HG03439 (cell line): ENCODE results near the gene STK38.

Experiments
- ATAC-seq: cut with Tn5 transposase; IDR thresholded peaks from one replicate; pipeline ENCODE4 v1.9.1; 2021; ENCODE audit warnings: mild to moderate bottlenecking, moderate library complexity; ENCODE audit not compliant: unreplicated experiment

STK38 gene

DNA sequence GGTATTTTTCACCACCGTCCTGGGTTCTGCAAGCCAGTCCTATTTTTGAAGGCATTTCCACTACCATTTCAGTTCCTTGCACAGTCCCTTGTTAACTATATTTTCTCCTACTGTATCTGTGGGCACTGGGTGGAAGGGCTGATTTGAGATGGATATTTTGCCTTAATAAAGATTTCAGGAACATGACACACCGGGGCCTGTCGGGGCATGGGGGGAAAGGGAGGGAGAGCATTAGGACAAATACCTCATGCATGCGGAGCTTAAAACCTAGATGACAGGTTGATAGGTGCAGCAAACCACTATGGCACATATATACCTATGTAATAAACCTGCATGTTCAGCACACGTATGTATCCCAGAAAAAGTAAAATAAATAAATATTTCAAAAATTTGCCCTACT, 22.4 kb downstream of the STK38 start:
- no peak for ATAC-seq

DNA sequence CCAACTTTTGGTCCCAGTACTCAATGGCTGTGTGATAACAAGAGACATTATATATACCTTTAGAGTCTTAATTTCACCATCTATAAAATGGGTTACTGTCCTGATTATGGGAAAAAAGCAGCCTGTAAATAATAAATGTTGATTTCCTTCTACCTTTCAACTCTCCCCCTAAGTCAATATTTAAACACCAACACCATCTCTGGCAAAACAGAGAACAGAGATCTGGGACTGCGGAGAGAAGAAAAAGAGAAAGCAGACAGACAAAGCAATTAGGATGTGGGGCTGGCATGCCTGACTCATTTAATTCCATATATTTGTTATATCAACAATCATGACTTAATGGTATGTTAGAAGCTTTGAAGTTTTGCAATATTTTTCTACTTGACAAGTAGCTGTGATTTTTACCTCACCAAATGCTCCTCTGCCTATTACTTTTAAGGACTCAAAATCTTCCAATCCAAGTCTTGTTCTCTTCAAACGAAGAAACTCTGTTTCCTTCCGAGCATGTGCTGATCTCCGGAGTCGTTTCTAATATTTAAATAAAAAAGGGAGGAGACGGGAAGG, 23.3 kb downstream of the STK38 start:
- ATAC-seq = no peak

DNA sequence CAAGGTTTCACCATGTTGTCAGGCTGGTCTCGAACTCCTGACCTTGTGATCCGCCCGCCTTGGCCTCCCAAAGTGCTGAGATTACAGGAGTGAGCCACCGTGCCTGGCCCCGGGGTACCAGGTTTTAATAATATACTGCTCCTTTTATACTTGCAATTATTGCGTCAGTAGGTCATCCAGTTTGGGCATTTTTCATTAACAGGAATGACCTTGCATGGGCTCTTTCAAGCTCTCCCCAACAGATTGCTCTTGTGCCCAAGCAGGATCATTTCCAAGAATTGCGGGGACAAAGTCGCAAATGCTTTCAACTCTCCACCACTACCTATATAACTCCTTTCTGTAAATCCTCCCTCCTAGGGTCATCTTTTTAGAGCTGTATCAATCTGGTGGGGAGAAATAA, 23.8 kb downstream of the STK38 start:
- no peak for ATAC-seq

DNA sequence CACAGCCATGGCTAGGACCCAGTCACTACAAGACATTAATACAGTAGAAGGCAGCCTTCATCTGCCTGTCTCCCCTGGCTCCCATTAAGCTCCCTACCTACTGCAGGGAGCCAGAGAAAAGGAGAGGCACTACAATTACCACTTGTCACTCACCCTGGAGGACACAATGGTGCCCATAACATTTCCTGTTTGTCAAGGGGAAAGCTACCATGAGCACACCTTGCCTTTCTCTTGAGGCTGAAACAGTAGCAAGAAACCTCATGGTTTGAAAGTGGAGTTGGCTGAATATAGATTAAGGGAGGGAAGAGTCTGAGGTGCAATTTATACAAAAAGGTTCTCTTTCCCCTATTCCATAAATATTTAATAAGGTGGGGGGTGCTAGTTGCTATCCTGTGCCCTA, 27.9 kb downstream of the STK38 start:
- no peak for ATAC-seq

DNA sequence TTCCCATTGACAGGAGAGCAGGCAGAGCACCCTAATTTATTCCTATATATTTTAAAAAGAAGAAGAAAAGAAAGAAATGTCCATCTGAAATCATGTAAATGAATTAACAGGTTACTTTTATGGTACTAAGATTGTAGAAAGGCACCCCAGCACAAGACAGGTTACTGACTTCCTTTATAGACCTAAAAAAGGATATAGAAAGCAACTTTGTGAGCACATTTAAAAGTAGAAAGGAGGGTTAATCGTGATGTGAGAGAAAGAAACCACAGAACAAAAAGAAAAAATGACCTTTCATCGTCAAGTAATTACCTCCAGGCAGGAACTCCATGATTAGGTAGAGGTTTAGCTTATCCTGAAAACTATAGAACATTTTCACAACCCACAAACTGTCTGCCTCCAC, 29.9 kb downstream of the STK38 start:
- ATAC-seq = no peak

DNA sequence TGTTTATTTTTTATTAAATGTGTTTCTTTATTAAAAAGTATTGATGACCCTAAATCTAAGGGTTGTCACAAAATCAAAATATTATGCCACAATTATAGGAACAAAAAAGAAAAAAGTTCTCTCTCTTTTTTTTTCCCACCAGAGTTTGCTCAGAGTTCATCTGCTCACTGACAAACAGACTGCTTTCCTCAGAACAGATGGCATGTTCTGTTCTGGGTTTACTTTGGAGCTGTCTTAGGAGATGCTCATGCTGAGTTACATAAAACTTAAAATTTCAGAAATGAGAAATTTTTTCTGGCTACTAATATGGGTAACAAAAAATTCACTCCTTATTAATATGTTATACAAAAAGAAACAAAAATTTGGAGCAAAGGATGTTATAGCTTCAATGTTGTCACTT, 30.3 kb downstream of the STK38 start:
- no peak for ATAC-seq

DNA sequence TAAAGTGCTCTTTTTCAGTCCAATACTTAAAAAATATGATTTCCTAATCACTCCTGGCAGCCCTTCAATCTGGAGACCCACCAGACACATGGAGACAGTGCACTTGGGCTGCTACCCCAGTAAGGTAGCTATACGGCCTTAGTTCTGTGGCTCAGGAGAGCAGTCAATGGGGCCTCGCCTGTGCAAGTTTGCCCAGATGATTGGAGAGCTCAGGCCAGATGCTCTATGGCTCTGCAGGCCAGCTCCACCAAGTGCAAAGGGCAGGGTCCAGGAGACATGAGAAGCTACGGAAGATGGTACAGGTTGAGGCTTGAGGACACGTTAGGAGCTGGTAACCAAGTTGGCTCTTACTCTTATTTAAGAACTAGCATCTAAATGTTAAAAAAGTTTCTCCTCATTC, 30.7 kb downstream of the STK38 start:
- no peak for ATAC-seq

DNA sequence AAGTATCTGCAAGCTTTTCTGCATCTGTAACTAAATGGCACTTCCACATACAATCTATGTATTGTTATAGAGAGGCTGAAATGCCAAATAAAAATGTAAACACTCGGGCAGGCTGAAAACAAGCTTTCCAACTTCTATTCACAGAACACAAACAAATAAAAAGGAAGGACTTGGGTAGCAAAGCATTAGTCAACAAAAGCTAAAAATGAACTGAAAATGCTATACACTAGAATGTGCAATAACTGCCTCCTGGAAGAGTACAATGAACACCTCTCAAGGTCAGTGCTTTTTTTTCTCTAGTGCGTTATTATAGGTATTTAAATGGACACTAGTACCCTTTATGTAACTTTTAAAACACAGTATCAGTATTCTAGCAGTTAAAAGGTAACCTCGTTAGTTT, 31.4 kb downstream of the STK38 start:
- no peak for ATAC-seq

DNA sequence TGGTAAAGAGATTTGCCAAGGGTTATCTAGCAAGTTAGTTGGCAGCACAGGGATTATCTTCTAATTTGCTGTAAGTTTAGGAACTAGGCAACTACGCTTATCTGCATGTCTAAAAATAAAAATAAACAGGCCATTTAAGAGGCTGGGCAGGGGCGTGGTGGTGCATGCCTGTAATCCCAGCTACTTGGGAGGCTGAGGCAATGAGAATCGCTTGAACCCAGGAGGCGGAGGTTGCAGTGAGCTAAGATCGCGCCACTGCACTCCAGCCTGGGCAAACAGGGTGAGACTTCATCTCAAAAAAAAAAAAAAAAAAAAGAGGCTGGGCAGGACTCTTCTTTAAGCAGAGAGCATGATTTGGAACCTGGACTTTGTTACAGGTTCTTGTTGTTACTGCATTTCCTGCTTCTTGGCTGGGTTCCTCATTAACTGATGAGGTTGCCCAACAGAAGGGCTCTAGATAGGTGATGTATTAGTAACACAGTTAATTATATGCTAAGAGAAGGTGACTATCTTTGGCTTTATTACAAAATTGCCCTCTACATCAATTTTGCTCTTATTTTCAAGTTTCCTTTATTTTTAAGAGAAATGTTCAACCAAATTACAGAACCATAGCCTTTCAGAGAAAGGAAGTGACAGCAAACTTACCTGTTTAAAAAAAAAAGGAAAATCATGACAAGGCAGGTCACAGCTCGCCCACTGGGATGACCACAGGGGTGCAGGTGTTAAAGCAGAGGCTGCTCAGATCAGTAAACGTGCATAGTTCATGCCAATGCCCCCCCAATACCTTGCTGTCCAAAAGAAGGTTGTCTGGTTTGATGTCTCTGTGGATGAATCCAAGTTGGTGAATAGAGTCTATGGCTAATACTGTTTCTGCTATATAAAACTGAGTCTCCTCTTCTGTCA, 32.5 kb downstream of the STK38 start:
- ATAC-seq = no peak

DNA sequence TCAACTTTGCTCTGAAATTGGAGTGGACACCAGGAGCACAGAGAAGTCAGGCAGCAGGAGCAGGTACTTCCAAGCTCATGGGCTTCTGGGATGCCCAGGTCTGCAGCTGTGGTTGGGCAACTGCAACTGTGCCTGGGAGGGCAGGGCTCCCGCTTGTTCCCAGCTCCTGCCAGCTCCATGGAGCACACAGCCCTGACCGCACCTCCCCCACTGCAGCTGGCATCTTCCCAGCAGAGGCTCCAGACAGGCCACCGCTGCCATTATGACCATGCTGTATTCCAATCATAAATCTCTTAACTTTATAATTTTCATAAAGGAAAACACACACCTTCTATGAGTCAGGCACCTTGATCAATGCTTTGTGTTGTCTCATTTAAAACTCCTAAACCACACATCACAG, 36.9 kb downstream of the STK38 start:
- ATAC-seq = no peak

DNA sequence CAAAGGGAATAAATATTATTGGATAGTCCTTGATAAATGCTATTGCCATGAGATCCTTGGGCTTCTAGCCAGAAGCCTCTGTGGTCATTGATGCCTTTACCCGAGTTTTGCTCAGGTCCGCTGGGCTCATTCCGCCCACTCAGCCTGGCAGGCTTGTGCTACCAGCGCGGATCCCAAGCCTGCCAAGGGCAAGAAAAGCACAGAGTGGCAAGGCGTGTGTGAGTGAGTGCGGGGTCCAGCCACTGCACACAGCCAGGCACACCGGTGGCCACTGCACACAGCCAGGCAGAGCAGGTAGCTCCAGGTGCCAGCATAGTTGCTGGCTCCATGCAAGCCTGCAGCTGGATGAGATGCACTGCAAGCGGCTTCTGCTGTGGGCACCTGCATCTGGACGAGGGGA, 38.7 kb downstream of the STK38 start:
- ATAC-seq = no peak

DNA sequence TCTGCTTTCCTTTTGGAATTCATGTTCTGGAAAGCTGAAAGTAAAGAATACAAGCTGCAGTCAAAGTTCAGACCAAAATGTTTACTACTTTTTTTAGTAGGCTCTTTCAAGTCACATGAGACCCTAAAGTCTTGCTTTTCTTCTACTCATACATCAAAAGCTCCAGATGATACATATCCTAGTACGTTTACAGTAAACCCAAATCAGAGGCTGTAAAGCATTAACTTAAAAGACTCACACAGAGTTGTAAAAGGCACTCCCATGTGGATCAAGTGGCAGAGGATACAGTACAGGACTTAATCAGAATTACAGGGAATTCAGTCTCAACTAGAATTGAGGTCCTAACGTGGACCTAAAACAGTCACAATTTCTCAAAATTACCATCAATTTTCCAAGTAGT, 40.7 kb downstream of the STK38 start:
- ATAC-seq = no peak

DNA sequence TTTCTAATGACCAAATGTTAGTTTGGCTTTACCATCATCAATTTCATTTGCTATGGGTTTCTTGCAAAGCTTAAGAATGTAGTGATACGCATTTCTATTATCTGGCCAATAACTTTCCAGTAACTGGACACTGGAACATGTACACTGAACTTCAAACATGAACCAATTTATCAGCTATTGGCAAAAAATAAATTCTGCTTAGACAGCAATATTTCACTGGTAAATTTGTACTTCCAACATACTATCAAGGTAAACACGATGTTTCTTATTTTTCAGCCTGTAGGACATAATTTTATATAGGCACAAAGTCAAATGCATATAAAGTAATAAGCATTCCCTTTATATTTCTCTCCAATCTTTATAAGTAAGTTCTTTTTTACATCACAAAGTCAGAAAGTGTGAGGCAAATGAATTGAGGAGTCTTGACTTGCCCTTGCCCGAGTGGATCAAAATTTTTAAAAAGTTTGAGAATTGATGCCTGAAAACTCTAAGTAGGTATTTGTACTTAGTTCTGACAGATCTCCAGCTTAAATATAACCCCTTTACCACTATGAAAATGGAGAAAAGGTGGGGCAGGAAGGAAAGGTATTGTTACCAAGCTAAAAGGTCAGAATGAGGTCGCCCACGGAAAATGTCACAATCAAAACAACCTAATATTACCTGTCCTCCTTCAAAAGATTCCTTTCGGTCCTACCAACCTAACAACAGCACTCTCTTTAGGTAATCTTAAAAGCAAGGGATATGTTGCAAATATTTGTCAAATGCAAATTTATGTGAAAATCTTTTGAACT, 41.3 kb downstream of the STK38 start:
- ATAC-seq = no peak

DNA sequence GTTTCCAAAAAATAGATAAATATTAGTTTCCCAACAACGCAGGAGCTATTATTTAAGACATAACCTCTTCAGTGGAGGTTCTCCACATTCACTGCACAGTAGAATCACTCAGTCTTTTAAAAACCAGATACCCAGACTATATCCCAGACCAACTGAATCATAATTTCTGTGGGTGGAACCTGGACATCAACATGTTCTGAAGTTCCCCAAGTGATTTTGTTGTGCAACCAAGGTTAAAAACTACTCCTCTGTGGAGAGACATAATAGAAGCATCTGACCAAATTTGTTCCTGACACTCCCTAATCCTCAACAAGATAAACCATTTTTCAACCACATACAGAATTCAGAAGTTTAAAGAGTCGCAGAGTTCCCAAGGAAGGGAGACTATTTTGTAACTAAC, 42.3 kb downstream of the STK38 start:
- no peak for ATAC-seq

DNA sequence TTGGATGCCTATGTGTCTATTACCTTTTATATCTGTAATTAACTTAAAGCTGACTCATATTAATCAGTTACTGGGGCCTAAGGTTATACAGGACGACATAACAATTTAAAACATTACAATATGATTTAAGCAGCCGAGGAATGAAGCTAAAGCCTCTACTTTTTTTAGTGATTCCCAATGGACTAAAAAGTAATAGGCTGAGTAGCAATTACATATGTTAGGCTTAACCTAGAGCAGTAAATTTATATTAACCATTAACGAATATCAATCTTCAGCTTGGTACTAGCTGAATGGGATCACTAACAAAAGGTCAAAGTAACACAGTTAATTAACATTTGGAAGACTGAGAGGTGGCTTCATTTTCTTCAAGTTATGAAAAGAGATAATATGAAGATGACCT, 43.1 kb downstream of the STK38 start:
- ATAC-seq = no peak

DNA sequence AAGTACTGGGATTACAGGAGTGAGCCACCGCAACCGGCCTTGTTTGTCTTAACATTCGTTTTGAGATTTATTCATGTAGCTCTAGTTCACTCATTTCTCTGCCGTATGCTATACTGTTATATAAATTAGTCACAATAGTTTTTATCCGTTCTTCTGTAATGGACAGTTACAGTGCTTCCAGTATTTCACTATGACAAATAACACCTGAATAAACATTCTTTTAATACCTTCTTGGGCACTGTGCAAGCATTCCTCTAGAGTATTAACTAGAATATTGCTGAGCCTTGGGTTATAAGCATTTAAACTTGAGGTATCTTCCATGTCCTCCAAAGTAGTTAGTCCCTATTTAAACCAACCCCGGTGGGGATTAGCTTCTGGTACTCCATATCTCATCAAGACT, 45.6 kb downstream of the STK38 start:
- ATAC-seq = no peak

DNA sequence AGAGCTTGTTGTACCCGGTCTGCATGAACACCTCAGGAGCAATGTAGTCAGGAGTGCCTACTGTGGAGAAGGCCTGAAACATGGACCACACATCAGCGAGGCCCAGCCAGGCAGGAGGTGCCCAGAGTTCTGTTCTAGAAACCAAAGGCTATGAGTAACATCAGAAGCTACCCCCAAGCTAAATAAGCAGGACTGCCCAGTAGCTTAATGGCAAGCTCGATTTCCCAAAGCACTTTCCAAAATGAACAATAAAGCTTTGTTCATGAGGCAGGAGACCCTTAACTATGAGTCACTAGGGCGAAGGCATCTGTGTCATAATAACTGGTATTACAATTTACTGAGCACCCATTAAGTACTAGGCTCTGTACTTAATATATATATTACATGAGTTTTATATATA, 47.4 kb downstream of the STK38 start:
- no peak for ATAC-seq

DNA sequence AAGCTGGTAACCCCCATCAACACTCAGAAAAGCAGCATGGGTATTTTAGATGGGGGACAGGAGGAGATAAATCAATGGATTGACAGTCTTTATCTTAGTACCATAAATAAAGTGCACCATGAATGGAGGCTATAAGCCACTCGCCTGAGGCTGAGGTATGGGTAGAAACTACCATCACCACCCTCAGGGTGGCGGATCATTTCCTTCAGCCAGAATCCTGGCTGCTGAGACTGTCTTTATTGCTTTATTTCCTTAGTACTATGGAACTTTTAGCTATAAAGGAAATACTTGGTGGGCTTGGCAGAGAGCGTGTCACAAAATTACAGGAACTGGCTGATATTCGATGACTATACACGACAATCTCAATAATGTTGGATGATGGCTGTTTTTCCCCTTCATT, 52.2 kb downstream of the STK38 start:
- no peak for ATAC-seq

DNA sequence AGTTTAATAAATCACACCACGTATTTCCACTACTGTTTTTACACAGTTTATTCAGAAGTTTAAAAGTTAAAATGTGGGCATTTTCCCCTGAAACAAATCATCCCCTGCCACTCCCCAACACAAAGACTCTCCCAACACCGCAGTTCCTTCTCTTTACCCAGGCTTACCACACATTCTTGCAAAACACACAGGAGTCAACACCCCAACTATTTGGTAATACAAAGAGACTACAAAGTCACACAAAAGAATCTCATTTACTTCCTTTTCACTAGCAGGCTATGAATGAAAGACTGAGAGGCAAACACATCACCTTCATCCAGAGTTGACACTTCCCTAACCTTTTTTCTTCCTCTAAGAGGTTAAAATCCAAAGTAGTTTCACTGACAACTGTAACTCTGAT, 53.4 kb downstream of the STK38 start:
- no peak for ATAC-seq

DNA sequence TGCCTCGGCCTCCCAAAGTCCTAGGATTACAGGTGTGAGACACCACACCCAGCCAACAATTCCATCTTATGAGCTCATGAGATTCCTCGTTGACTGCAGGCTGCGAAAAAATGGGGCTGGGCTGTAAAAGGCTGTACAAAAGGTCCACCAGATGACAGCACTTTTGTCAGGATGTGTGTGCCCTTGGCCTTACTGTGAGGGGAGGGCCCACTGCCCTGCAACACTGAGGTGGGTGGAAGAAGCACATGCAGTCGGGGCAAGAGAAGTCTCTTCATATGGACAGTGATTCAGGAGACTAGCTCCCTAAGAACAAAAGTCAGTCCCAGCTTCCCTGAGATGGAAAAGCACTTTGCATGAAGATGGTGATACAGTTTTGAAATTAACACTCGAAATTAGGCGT, 54.0 kb downstream of the STK38 start:
- no peak for ATAC-seq

DNA sequence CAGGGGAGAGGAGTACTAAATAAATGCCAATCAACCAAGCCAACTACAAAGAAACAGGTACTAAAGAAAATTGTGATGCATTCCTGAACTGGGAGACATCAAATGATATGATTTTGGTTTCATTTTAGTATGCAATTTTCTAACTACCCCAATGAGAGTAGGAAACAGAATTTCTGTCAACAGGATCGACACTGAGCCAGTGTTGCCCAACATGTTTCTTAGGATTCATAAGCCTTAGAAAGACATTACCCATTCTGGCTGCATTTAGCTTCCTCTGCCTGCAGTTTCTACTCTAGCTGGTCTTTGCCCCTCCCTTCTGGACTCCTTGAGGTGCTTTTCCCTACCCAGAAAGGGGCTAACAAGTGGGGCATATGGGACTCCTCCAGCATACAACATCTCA, 54.7 kb downstream of the STK38 start:
- ATAC-seq = no peak

DNA sequence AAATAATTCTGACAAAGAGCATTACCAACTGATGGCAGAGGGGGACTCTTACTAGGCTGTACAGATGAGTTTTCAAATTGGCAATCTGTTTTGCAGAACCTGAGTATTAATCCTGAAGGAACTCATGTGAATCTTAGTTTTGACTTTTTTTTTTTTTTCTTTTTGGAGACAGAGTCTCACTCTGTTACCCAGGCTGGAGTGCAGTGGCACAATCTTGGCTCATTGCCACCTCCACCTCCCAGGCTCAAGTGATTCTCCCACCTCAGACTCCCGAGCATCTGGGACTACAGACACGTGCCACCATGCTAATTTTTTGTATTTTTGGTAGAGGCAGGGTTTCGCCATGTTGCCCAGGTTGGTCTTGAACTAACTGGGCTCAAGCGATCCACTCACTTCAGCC, 55.2 kb downstream of the STK38 start:
- ATAC-seq = no peak
